ENCODE data around the gene SOX6. TPM values are rescaled to one million over a fixed set of nuclear protein-coding genes. Genes with fewer than 3 reads are reported as not detected.

The SOX6 gene
- total RNA-seq, 2 experiments from 2014 or later, result 0.20 TPM; not detected in 1

- Histone ChIP-seq H3K27me3 (ENCODE audit: control insufficient read depth in 1 of 2, insufficient read depth in 2 of 2, low read length in 2 of 2) (no peaks in the 10 kb centered on the region), H3K27ac (ENCODE audit: low read depth in 1 of 2, low read length in 2 of 2) (no peak overlapping the region), H3K4me1 (ENCODE audit: insufficient read depth, low read length) (no peaks in the 10 kb centered on the region), H3K36me3 (ENCODE audit: insufficient read depth, low read length) (no peaks in the 10 kb centered on the region), H3K4me3 (ENCODE audit: low read length) (no peak overlapping the region), H3K9me3 (ENCODE audit: control insufficient read depth in 1 of 2, insufficient read depth in 1 of 2, low read length in 2 of 2) (no peaks in the 10 kb centered on the region)
- no peaks in the 10 kb centered on the region for H3K36me3 Mint-ChIP-seq (ENCODE audit: low read depth)
- H3K4me3 Mint-ChIP-seq, result no peak overlapping the region
- ATAC-seq (ENCODE audit: poor library complexity), result no peak
- H3K27ac Mint-ChIP-seq, result no peak overlapping the region
- TF ChIP-seq CTCF (IDR thresholded peaks at IDR 0.05), result no peak
- intact Hi-C loops (cut with DNase I, micrococcal nuclease), result no loop called here
- H3K27me3 Mint-ChIP-seq, result peaks cover 4% of the 10 kb centered on the region
- H3K9me3 Mint-ChIP-seq, result no peaks in the 10 kb centered on the region
- DNase-seq, result no peak
- POLR2A ChIA-PET, result no interaction called here
- CTCF ChIA-PET, result no interaction called here
- no peaks in the 10 kb centered on the region for H3K4me1 Mint-ChIP-seq (ENCODE audit: low read depth)
Measured at GRCh38 chr11:16352707-16353106, 3.6 kb downstream of the SOX6 start.

- H3K27me3 Mint-ChIP-seq, result peaks cover 4% of the 10 kb centered on the region
- H3K9me3 Mint-ChIP-seq, result no peaks in the 10 kb centered on the region
- H3K4me1 Mint-ChIP-seq (ENCODE audit: low read depth), result no peaks in the 10 kb centered on the region
- no peaks in the 10 kb centered on the region for H3K36me3 Mint-ChIP-seq (ENCODE audit: low read depth)
- Histone ChIP-seq H3K4me3 (ENCODE audit: low read length) (no peak overlapping the region), H3K27me3 (ENCODE audit: control insufficient read depth in 1 of 2, insufficient read depth in 2 of 2, low read length in 2 of 2) (no peaks in the 10 kb centered on the region), H3K36me3 (ENCODE audit: insufficient read depth, low read length) (no peaks in the 10 kb centered on the region), H3K27ac (ENCODE audit: low read depth in 1 of 2, low read length in 2 of 2) (no peak overlapping the region), H3K4me1 (ENCODE audit: insufficient read depth, low read length) (no peaks in the 10 kb centered on the region), H3K9me3 (ENCODE audit: control insufficient read depth in 1 of 2, insufficient read depth in 1 of 2, low read length in 2 of 2) (no peaks in the 10 kb centered on the region)
- POLR2A ChIA-PET, result no interaction called here
- H3K4me3 Mint-ChIP-seq, result no peak overlapping the region
- H3K27ac Mint-ChIP-seq, result no peak overlapping the region
- CTCF ChIA-PET, result no interaction called here
- ATAC-seq (ENCODE audit: poor library complexity) (no peak), DNase-seq (no peak)
- no peak for TF ChIP-seq CTCF (IDR thresholded peaks at IDR 0.05)
- intact Hi-C loops (cut with DNase I, micrococcal nuclease), result no loop called here
Measured at GRCh38 chr11:16350125-16350524, 6.2 kb downstream of the SOX6 start.

- CTCF ChIA-PET, result no interaction called here
- no peaks in the 10 kb centered on the region for H3K36me3 ChIP-seq (ENCODE audit: insufficient read depth, low read length)
- no peaks in the 10 kb centered on the region for H3K9me3 ChIP-seq (ENCODE audit: control insufficient read depth in 1 of 2, insufficient read depth in 1 of 2, low read length in 2 of 2)
- DNase-seq (no peak), ATAC-seq (ENCODE audit: poor library complexity) (no peak)
- H3K27ac ChIP-seq (ENCODE audit: low read depth in 1 of 2, low read length in 2 of 2), result no peak overlapping the region
- intact Hi-C loops (cut with DNase I, micrococcal nuclease), result no loop called here
- Mint-ChIP-seq H3K36me3 (ENCODE audit: low read depth) (no peaks in the 10 kb centered on the region), H3K9me3 (no peaks in the 10 kb centered on the region), H3K27me3 (peaks cover 4% of the 10 kb centered on the region), H3K4me3 (no peak overlapping the region), H3K4me1 (ENCODE audit: low read depth) (no peaks in the 10 kb centered on the region), H3K27ac (no peak overlapping the region)
- H3K27me3 ChIP-seq (ENCODE audit: control insufficient read depth in 1 of 2, insufficient read depth in 2 of 2, low read length in 2 of 2), result no peaks in the 10 kb centered on the region
- no peak overlapping the region for H3K4me3 ChIP-seq (ENCODE audit: low read length)
- no peaks in the 10 kb centered on the region for H3K4me1 ChIP-seq (ENCODE audit: insufficient read depth, low read length)
- TF ChIP-seq CTCF (IDR thresholded peaks at IDR 0.05), result no peak
- POLR2A ChIA-PET, result no interaction called here
Measured at GRCh38 chr11:16347928-16348685, 8.2 kb downstream of the SOX6 start.
